H9 (cell line): ENCODE data around the gene PER2. TPM values are rescaled to one million over a fixed set of nuclear protein-coding genes. Genes with fewer than 3 reads are reported as not detected.

Experiments
- DNase-seq: peaks from one replicate; pipeline ENCODE4 v3.0.0-alpha.2; 2017
- H2AFZ ChIP-seq: one replicate; pipeline ENCODE4 v1.6.1; 2013; ENCODE audit warnings: mild to moderate bottlenecking, low read length, control low read depth, moderate library complexity
- H2AK5ac ChIP-seq: 2 replicates; pipeline ENCODE4 v1.6.1; 2013; ENCODE audit warnings: low read length, control low read depth, mixed read lengths; ENCODE audit not compliant: insufficient read length
- H2BK120ac ChIP-seq: one replicate; pipeline ENCODE4 v1.6.1; 2013; ENCODE audit warnings: low read depth, mild to moderate bottlenecking, low read length, control low read depth, inconsistent platforms; ENCODE audit not compliant: poor library complexity, severe bottlenecking
- H2BK12ac ChIP-seq: 2 replicates; pipeline ENCODE4 v1.6.1; 2013; ENCODE audit warnings: low read length, control low read depth, mixed read lengths, low read depth; ENCODE audit not compliant: insufficient read length
- H2BK15ac ChIP-seq: 2 replicates; pipeline ENCODE4 v1.6.1; 2013; ENCODE audit warnings: low read depth, low read length, control low read depth
- H2BK20ac ChIP-seq: one replicate; pipeline ENCODE4 v1.6.1; 2013; ENCODE audit warnings: low read depth, mild to moderate bottlenecking, low read length, control low read depth, inconsistent platforms; ENCODE audit not compliant: poor library complexity, severe bottlenecking
- H2BK5ac ChIP-seq: 2 replicates; pipeline ENCODE4 v1.6.1; 2013; ENCODE audit warnings: low read length, control low read depth, mixed read lengths; ENCODE audit not compliant: insufficient read length
- H3K14ac ChIP-seq: 2 replicates; pipeline ENCODE4 v1.6.1; 2013; ENCODE audit warnings: low read length, control low read depth; ENCODE audit not compliant: insufficient read depth
- H3K18ac ChIP-seq: 2 replicates; pipeline ENCODE4 v1.6.1; 2013; ENCODE audit warnings: low read depth, mild to moderate bottlenecking, mixed read lengths, low read length, control low read depth; ENCODE audit not compliant: insufficient read length
- H3K23ac ChIP-seq: 2 replicates; pipeline ENCODE4 v1.6.1; 2013; ENCODE audit warnings: low read length, control low read depth, mixed read lengths, low read depth; ENCODE audit not compliant: insufficient read length
- H3K23me2 ChIP-seq: 2 replicates; pipeline ENCODE4 v1.6.1; 2013; ENCODE audit warnings: low read depth, mild to moderate bottlenecking, mixed read lengths, low read length, control low read depth; ENCODE audit not compliant: insufficient read length, poor library complexity, severe bottlenecking
- H3K27ac ChIP-seq: 2 replicates; pipeline ENCODE4 v1.5.1; 2013; ENCODE audit warnings: low read length, control low read depth, mixed read lengths, low read depth; ENCODE audit not compliant: insufficient read length
- H3K27me3 ChIP-seq: 2 replicates; pipeline ENCODE4 v1.6.1; 2013; ENCODE audit warnings: low read length, control low read depth, inconsistent platforms; ENCODE audit not compliant: insufficient read depth
- H3K4ac ChIP-seq: 2 replicates; pipeline ENCODE4 v1.6.1; 2013; ENCODE audit warnings: low read depth, mild to moderate bottlenecking, control low read depth, inconsistent platforms, low read length, moderate library complexity
- H3K4me1 ChIP-seq: 2 replicates; pipeline ENCODE4 v1.6.1; 2013; ENCODE audit warnings: low read length, control low read depth, inconsistent platforms; ENCODE audit not compliant: insufficient read depth
- H3K4me2 ChIP-seq: 2 replicates; pipeline ENCODE4 v1.6.1; 2013; ENCODE audit warnings: low read length, control low read depth, mixed read lengths; ENCODE audit not compliant: insufficient read length, insufficient read depth
- H3K56ac ChIP-seq: 2 replicates; pipeline ENCODE4 v1.6.1; 2013; ENCODE audit warnings: low read depth, mild to moderate bottlenecking, mixed read lengths, low read length, control low read depth; ENCODE audit not compliant: insufficient read length
- H3K79me1 ChIP-seq: 2 replicates; pipeline ENCODE4 v1.6.1; 2013; ENCODE audit warnings: low read depth, mild to moderate bottlenecking, moderate library complexity, low read length, control low read depth, inconsistent platforms; ENCODE audit not compliant: insufficient read depth, poor library complexity, severe bottlenecking
- H3K79me2 ChIP-seq: 2 replicates; pipeline ENCODE4 v1.6.1; 2013; ENCODE audit warnings: low read length, control low read depth, inconsistent platforms; ENCODE audit not compliant: insufficient read depth
- H3K9ac ChIP-seq: 2 replicates; pipeline ENCODE4 v1.6.1; 2013; ENCODE audit warnings: low read length, control low read depth, mixed read lengths; ENCODE audit not compliant: insufficient read length; ENCODE audit errors: extremely low read depth
- H3K9me3 ChIP-seq: one replicate; pipeline ENCODE4 v1.6.1; 2013; ENCODE audit warnings: low read depth, low read length, inconsistent platforms; ENCODE audit not compliant: control insufficient read depth
- H3T11ph ChIP-seq: one replicate; pipeline ENCODE4 v1.6.1; 2013; ENCODE audit warnings: mild to moderate bottlenecking, low read length, control low read depth, inconsistent platforms
- H4K20me1 ChIP-seq: one replicate; pipeline ENCODE4 v1.6.1; 2013; ENCODE audit not compliant: control insufficient read depth, insufficient read length, insufficient read depth
- H4K5ac ChIP-seq: 2 replicates; pipeline ENCODE4 v1.6.1; 2013; ENCODE audit warnings: low read depth, mild to moderate bottlenecking, mixed read lengths, low read length, control low read depth; ENCODE audit not compliant: insufficient read length
- H4K8ac ChIP-seq: replicated peaks from 2 replicates; pipeline ENCODE4 v1.6.1; 2013; ENCODE audit warnings: low read length, control low read depth, mixed read lengths, low read depth; ENCODE audit not compliant: insufficient read length
- H4K91ac ChIP-seq: 2 replicates; pipeline ENCODE4 v1.6.1; 2013; ENCODE audit warnings: low read depth, mild to moderate bottlenecking, moderate library complexity, mixed read lengths, low read length, control low read depth; ENCODE audit not compliant: insufficient read length
- H3K27ac Mint-ChIP-seq, 3 experiments: 2 replicates in 2 of 3; 3 replicates in 1 of 3; pipeline ENCODE4 v1.8.0; 2020 to 2021; ENCODE audit warnings: mixed read lengths in 3 of 3, mild to moderate bottlenecking in 1 of 3, moderate library complexity in 1 of 3
- H3K27me3 Mint-ChIP-seq: 2 replicates; pipeline ENCODE4 v1.8.0; 2021; ENCODE audit warnings: low read depth, mild to moderate bottlenecking, moderate library complexity, mixed read lengths
- H3K36me3 Mint-ChIP-seq, 3 experiments: 2 replicates in 2 of 3; 3 replicates in 1 of 3; pipeline ENCODE4 v1.8.0; 2020 to 2021; ENCODE audit warnings: low read depth in 3 of 3, mixed read lengths in 3 of 3; ENCODE audit not compliant: insufficient read depth in 1 of 3
- H3K4me1 Mint-ChIP-seq, 2 experiments: 2 replicates each; pipeline ENCODE4 v1.8.0; 2020; ENCODE audit warnings: mixed read lengths in 2 of 2
- H3K4me3 Mint-ChIP-seq, 2 experiments: 2 replicates in 1 of 2; 3 replicates in 1 of 2; pipeline ENCODE4 v1.8.0; 2020 to 2021; ENCODE audit warnings: mild to moderate bottlenecking in 2 of 2, mixed read lengths in 2 of 2, moderate library complexity in 1 of 2
- H3K9me3 Mint-ChIP-seq, 2 experiments: 2 replicates in 1 of 2; 3 replicates in 1 of 2; pipeline ENCODE4 v1.8.0; 2020; ENCODE audit warnings: mild to moderate bottlenecking in 2 of 2, mixed read lengths in 2 of 2, moderate library complexity in 1 of 2
- CTCF ChIP-seq: fragments of 200-600 bp; sonication (generic); conservative IDR thresholded peaks from 3 replicates; pipeline ENCODE4 v1.8.0; 2021; ENCODE audit warnings: antibody characterized with exemption, mild to moderate bottlenecking
- WGBS: extraction: QIAGEN DNeasy Blood & Tissue Kit; methylation state at CpG from one replicate; pipeline ENCODE4 v1.1.7; 2013; ENCODE audit warnings: missing lambda C conversion rate, low lambda C conversion rate, mixed read lengths; ENCODE audit not compliant: insufficient read length; ENCODE audit errors: extremely low coverage; 5-methylcytosine and 5-hydroxymethylcytosine counted together
- total RNA-seq: library from RNA; stranded (reverse); gene quantifications from 2 replicates; pipeline ENCODE4 v1.2.1, GENCODE V29; 2021

Gene PER2
- total RNA-seq, 1 experiment from 2014 or later, result 12.9 TPM

DNA sequence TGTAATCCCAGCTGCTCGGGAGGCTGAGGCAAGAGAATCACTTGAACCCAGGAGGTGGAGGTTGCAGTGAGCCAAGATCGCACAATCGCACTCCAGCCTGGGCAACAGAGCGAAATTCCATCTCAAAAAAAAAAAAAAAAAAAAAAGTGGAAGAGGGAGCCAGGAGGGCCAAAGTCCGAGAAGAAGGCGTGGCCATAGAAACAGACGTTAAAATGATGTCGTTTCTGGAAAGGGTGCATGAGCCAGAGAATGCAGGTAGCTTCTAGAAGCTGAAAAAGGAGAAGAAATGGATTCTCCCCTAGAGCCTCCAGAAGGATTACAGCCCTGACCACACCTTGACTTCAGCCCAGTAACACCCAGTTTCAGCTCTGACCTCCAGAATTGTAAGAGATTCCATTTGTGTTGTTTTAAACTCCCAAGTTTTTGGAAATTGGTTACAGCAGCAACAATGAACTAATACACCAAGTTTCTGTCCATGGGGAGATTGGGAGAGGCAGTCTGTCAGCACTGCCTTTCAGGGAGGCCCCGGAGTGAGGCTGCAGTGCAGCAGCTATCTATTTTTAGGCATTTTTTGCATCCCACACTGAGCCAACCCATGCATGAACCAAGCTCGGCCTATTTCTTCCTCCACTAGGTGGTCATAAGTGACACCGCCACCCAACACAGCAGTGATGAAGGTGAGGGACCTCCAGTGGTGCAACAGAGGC lies 17.7 kb upstream of the PER2 start:
- no peak overlapping the region for H2BK15ac ChIP-seq
- no peak overlapping the region for H2BK20ac ChIP-seq
- H3K23ac ChIP-seq, result no peak overlapping the region
- H3K79me1 ChIP-seq, result no peaks in the 10 kb centered on the region
- no peaks in the 10 kb centered on the region; the same call in 1 of the 2 replicates for H3K27me3 Mint-ChIP-seq
- H3K9ac ChIP-seq, result no peak overlapping the region
- H3K36me3 Mint-ChIP-seq, result no peaks in the 10 kb centered on the region
- no peak overlapping the region for H3T11ph ChIP-seq
- no peaks in the 10 kb centered on the region for H3K9me3 Mint-ChIP-seq
- no peak overlapping the region for H3K56ac ChIP-seq
- WGBS, result no CpG with 5 or more reads among the region's 11 CpGs
- no peak overlapping the region for H3K14ac ChIP-seq
- no peak for DNase-seq
- H3K27ac ChIP-seq, result no peak overlapping the region
- no peak overlapping the region for H2BK12ac ChIP-seq
- no peaks in the 10 kb centered on the region for H3K4me1 ChIP-seq
- H2BK120ac ChIP-seq, result no peak overlapping the region
- no peak overlapping the region for H2BK5ac ChIP-seq
- no peak overlapping the region for H3K18ac ChIP-seq
- no peak overlapping the region for H2AK5ac ChIP-seq
- no peak overlapping the region for H3K4ac ChIP-seq
- TF ChIP-seq CTCF, result no peak
- no peak overlapping the region for H4K8ac ChIP-seq
- H3K4me1 Mint-ChIP-seq, result peaks cover 6 to 9% of the 10 kb centered on the region in 2 experiments
- H2AFZ ChIP-seq, result no peak overlapping the region
- H4K91ac ChIP-seq, result no peak overlapping the region
- no peaks in the 10 kb centered on the region for H3K23me2 ChIP-seq
- H4K5ac ChIP-seq, result no peak overlapping the region
- H3K79me2 ChIP-seq, result no peaks in the 10 kb centered on the region
- H3K4me3 Mint-ChIP-seq, result no peak overlapping the region; a peak in 1 of 5 replicates
- no peaks in the 10 kb centered on the region for H4K20me1 ChIP-seq
- H3K9me3 ChIP-seq, result no peaks in the 10 kb centered on the region
- no peaks in the 10 kb centered on the region for H3K27me3 ChIP-seq
- no peak overlapping the region for H3K27ac Mint-ChIP-seq
- H3K4me2 ChIP-seq, result no peak overlapping the region
